K562 (cell line): ENCODE results near the gene SPATA2L. TPM values are rescaled to one million over a fixed set of nuclear protein-coding genes. Genes with fewer than 3 reads are reported as not detected.
A peak's percentile ranks its signal among the peaks of the same experiment; 100 is the strongest.

Experiments
- ATF3 ChIP-seq, 2 experiments: fragments of 450-650 bp in 1 of 2; sonication (generic) in 1 of 2; formaldehyde crosslinking in 1 of 2; IDR thresholded peaks in 1 of 2; conservative IDR thresholded peaks in 1 of 2; 2 replicates each; pipeline versions ENCODE4 v1.6.1 to v1.8.1; 2016 to 2023; ENCODE audit warnings: mild to moderate bottlenecking in 2 of 2, moderate library complexity in 2 of 2, inconsistent platforms in 1 of 2, missing genetic modification reagents in 1 of 2
- E2F5 ChIP-seq: sonication (generic); formaldehyde crosslinking; IDR thresholded peaks from 2 replicates; pipeline ENCODE4 v1.8.0; 2022; ENCODE audit warnings: mild to moderate bottlenecking, missing genetic modification reagents
- EP300 ChIP-seq: IDR thresholded peaks from 2 replicates; pipeline ENCODE4 v1.6.1; 2012; ENCODE audit warnings: low read length, improper control_type of control experiment
- EP400 ChIP-seq: fragments of 450-650 bp; IDR thresholded peaks from 2 replicates; pipeline ENCODE4 v1.6.1; 2017; ENCODE audit warnings: antibody characterized with exemption, mild to moderate bottlenecking, moderate library complexity
- MEF2A ChIP-seq: IDR thresholded peaks from 2 replicates; pipeline ENCODE4 v1.6.1; 2011; ENCODE audit warnings: low read depth, mild to moderate bottlenecking, low read length, moderate library complexity; ENCODE audit not compliant: control insufficient read depth
- MLX ChIP-seq, 2 experiments: fragments of 450-650 bp in 1 of 2; sonication (generic) in 1 of 2; formaldehyde crosslinking; conservative IDR thresholded peaks; 2 replicates each; pipeline versions ENCODE4 v1.4.0 to v1.8.1; 2020 to 2022; ENCODE audit warnings: mild to moderate bottlenecking in 1 of 2, missing genetic modification reagents in 1 of 2
- NR2C2 ChIP-seq, 2 experiments: fragments of 200-800 bp in 1 of 2; sonication (Bioruptor generic) in 1 of 2; sonication (generic) in 1 of 2; formaldehyde crosslinking in 1 of 2; IDR thresholded peaks; 2 replicates each; pipeline versions ENCODE4 v1.6.1 to v1.8.0; 2016 to 2022; ENCODE audit warnings: mild to moderate bottlenecking in 1 of 2, missing compliant biosample characterization in 1 of 2, missing genetic modification characterization in 1 of 2, missing genetic modification reagents in 1 of 2
- NR4A1 ChIP-seq, 2 experiments: fragments of 250-450 bp in 1 of 2; fragments of 450-650 bp in 1 of 2; sonication (Bioruptor Pico) in 1 of 2; IDR thresholded peaks; 2 replicates each; pipeline versions ENCODE4 v1.4.0 to v1.6.1; 2016 to 2020; ENCODE audit warnings: mild to moderate bottlenecking in 2 of 2, missing compliant biosample characterization in 1 of 2, missing genetic modification characterization in 1 of 2, moderate library complexity in 1 of 2
- OTX1 ChIP-seq: fragments of 450-650 bp; formaldehyde crosslinking; IDR thresholded peaks from 2 replicates; pipeline ENCODE4 v1.4.0; 2022; ENCODE audit warnings: mild to moderate bottlenecking
- PHB ChIP-seq: fragments of 250-450 bp; sonication (Bioruptor Pico); IDR thresholded peaks from 2 replicates; pipeline ENCODE4 v1.5.0; 2021
- PHF20 ChIP-seq: fragments of 450-650 bp; IDR thresholded peaks from 2 replicates; pipeline ENCODE4 v1.6.1; 2018; ENCODE audit not compliant: partially characterized antibody
- PKNOX1 ChIP-seq: fragments of 450-650 bp; IDR thresholded peaks from 2 replicates; pipeline ENCODE4 v1.6.1; 2016
- RAD21 ChIP-seq, 2 experiments: fragments of 250-450 bp in 1 of 2; fragments of 450-650 bp in 1 of 2; sonication (Bioruptor Pico) in 1 of 2; formaldehyde crosslinking in 1 of 2; IDR thresholded peaks in 1 of 2; conservative IDR thresholded peaks in 1 of 2; 2 replicates each; pipeline versions ENCODE4 v1.4.0 to v1.8.0; 2020 to 2022; ENCODE audit warnings: mild to moderate bottlenecking in 2 of 2, moderate library complexity in 1 of 2
- RB1 ChIP-seq: fragments of 450-650 bp; IDR thresholded peaks from 2 replicates; pipeline ENCODE4 v1.6.1; 2017; ENCODE audit warnings: low read depth, mild to moderate bottlenecking
- SAP30 ChIP-seq: fragments of 200-600 bp; sonication (generic); IDR thresholded peaks from 2 replicates; pipeline ENCODE4 v1.6.1; 2012; ENCODE audit warnings: borderline replicate concordance, low read depth, mild to moderate bottlenecking, moderate library complexity, low read length, control low read depth, inconsistent platforms; ENCODE audit not compliant: insufficient read depth, poor library complexity, severe bottlenecking
- THAP12 ChIP-seq: fragments of 250-450 bp; sonication (Bioruptor Pico); IDR thresholded peaks from 2 replicates; pipeline ENCODE4 v1.9.0; 2021; ENCODE audit warnings: mild to moderate bottlenecking, inconsistent platforms
- THRA ChIP-seq: fragments of 450-650 bp; IDR thresholded peaks from 2 replicates; pipeline ENCODE4 v1.6.1; 2017; ENCODE audit warnings: mild to moderate bottlenecking, moderate library complexity
- ZNF253 ChIP-seq: fragments of 250-450 bp; sonication (Bioruptor Pico); conservative IDR thresholded peaks from 2 replicates; pipeline ENCODE4 v1.6.1; 2021; ENCODE audit warnings: mild to moderate bottlenecking
- ZNF444 ChIP-seq: fragments of 250-450 bp; sonication (Bioruptor Pico); IDR thresholded peaks from 2 replicates; pipeline ENCODE4 v1.4.0; 2020; ENCODE audit warnings: mild to moderate bottlenecking, moderate library complexity
- polyA plus RNA-seq, 8 experiments: library from polyadenylated mRNA; depleted of rRNA in 4 of 8; stranded (reverse) in 5 of 8; unstranded in 3 of 8; fragments of >200 nt; fragmentation: Nextera tagmentation in 2 of 8; fragmentation: Illumina TruSeq in 1 of 8; extraction: Ambion mirVana in 2 of 8; extraction: Trizol in 1 of 8; gene quantifications; 2 replicates each; pipeline versions ENCODE4 v1.2.1 to v1.2.3, GENCODE V29; 2011 to 2014; ENCODE audit warnings: inconsistent platforms in 1 of 8, missing spikeins in 1 of 8
- total RNA-seq, 7 experiments: library from RNA; depleted of rRNA in 6 of 7; stranded (reverse); fragments of >200 nt in 6 of 7; fragmentation: Illumina TruSeq in 2 of 7; extraction: Trizol in 2 of 7; gene quantifications; 2 replicates each; pipeline versions ENCODE4 v1.2.1 to v1.2.3, GENCODE V29; 2011 to 2021; ENCODE audit warnings: low replicate concordance in 1 of 7

Gene SPATA2L
- total and polyA plus RNA-seq, 9 of the 15 experiments (the other 6 are each of a cell fraction or from before 2014, with no cell fraction given): 0.13 to 19.2 (median 4.8) TPM; not detected in 1

- TF ChIP-seq THRA (no peak), OTX1 (CRISPR knock-in tag) (no peak), MLX (CRISPR knock-in tag; conservative IDR thresholded peaks at IDR 0.05) (no peak; a peak in 1 of 4 replicates), MEF2A (no peak), RAD21 (CRISPR knock-in tag; conservative IDR thresholded peaks at IDR 0.05 in 1 of 2, IDR thresholded peaks at IDR 0.05 in 1 of 2) (peak; percentile 74 to 81), ATF3 (IDR thresholded peaks at IDR 0.05) (peak; percentile 100), ATF3 (CRISPR knock-in tag; conservative IDR thresholded peaks at IDR 0.05) (peak; percentile 95), PKNOX1 (peak; percentile 72), EP400 (peak; percentile 56), E2F5 (no peak), ZNF253 (CRISPR knock-in tag) (no peak), NR4A1 (CRISPR knock-in tag; IDR thresholded peaks at IDR 0.05) (no peak), NR4A1 (tag; IDR thresholded peaks at IDR 0.05) (no peak), ZNF444 (CRISPR knock-in tag) (no peak), EP300 (peak; percentile 43; the same call in 1 of the 2 replicates), NR2C2 (CRISPR knock-in tag; IDR thresholded peaks at IDR 0.05) (no peak), NR2C2 (tag; IDR thresholded peaks at IDR 0.05) (no peak), SAP30 (peak; percentile 35), RB1 (peak; percentile 93), THAP12 (CRISPR knock-in tag) (0 out of 2 replicates have a peak, but pooled peaks have one; percentile 34), PHF20 (no peak), PHB (CRISPR knock-in tag) (no peak)
These were observed 1.3 kb downstream of the SPATA2L start (continued) for GRCh38 chr16:89700100-89700648.
